Right lobe of liver (tissue), 4 donors: ENCODE data around the gene SEMA4D.

Experiments
- CTCF ChIP-seq, 4 donors: fragments of 200-600 bp in 3 of 4; fragments of 450-650 bp in 1 of 4; IDR thresholded peaks; one replicate each; pipeline versions ENCODE4 v1.5.1 to v1.8.0; 2016 to 2022; ENCODE audit warnings: antibody characterized with exemption in 4 of 4, mild to moderate bottlenecking in 2 of 4
- POLR2A ChIP-seq: fragments of 450-650 bp; IDR thresholded peaks from one replicate; pipeline ENCODE4 v1.6.1; 2017; ENCODE audit warnings: antibody characterized with exemption, mild to moderate bottlenecking
- donor health status: DM: no; HTN: no; CAD: no.
- donor health status: DM: no; HTN: no; CAD: no.
- donor health status: DM: no; HTN: yes; CAD: no.

DNA sequence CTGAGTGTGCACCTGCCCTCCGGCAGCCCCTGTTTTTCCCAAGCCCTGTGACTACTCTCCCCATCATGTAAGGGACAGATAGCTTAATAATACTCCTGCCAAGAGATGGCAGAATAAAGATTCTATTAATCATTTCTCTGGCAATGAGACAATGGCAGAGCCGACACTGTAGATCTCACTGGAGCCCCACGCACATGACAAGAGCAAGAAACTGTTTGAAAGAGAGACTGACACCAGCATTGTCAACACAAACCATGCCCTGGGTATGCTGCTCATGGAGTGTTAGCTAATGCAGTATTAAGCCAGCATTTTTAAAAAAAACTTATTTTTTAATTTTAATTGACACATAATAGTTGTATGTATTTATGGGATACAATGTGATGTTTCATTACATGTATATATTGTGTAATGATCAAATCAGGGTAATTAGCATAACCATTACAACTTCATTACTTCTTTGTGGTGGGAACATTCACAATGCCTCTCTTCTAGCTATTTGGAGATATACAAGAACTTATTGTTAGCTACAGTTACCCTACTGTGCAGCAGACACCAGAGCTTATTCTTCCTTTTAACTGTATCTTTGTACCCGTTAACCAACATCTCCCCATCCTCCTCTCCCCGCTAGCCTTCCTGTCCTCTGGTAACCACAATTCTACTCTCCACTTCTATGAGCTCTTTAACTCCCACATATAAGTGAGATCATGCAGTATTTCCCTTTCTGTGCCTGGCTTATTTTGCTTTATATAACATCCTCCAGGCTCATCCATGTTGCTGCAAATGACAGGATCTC, 31.5 kb upstream of the SEMA4D start:
- TF ChIP-seq POLR2A (no peak), CTCF (IDR thresholded peaks at IDR 0.05) (no peak)
